A549 (cell line): ENCODE measurements around the gene HBG2. TPM values are rescaled to one million over a fixed set of nuclear protein-coding genes. Genes with fewer than 3 reads are reported as not detected.

Experiments
- ATAC-seq, 2 experiments: fragments of 200-7000 bp in 1 of 2; fragments of >200 bp in 1 of 2; cut with Nextera tagmentation in 1 of 2; cut with Tn5 transposase in 1 of 2; 3 replicates each; pipeline versions ENCODE4 v1.8.0 to v1.9.1; 2018 to 2020; ENCODE audit warnings: mild to moderate bottlenecking in 1 of 2, moderate library complexity in 1 of 2
- CTCF ChIA-PET: fragments of 300-600 bp; sonication (Branson Sonifier 250); formaldehyde crosslinking; extraction: SDS; loops from one replicate; lab custom pipeline; 2021; ENCODE audit warnings: antibody characterized with exemption, inconsistent platforms; lab: Yijun Ruan, JAX
- POLR2A ChIA-PET: fragments of 350-600 bp; formaldehyde crosslinking; extraction: SDS; loops from one replicate; lab custom pipeline; 2021; ENCODE audit warnings: antibody characterized with exemption, inconsistent platforms; lab: Yijun Ruan, JAX
- DNase-seq, 2 experiments: peaks; one replicate each; pipeline versions ENCODE4 v3.0.0 to v3.0.0-alpha.2; 2011 to 2016; ENCODE audit warnings: low read depth in 1 of 2, low spot score in 1 of 2
- FAIRE-seq: peaks from 2 replicates; lab custom pipeline; 2011; peaks lifted over from hg19 to GRCh38; lab: Jason Lieb, UNC
- H3K27ac ChIP-seq, 2 experiments: fragments of >200 bp; sonication (Bioruptor Twin); formaldehyde crosslinking; 3 replicates each; pipeline ENCODE4 v1.5.1; 2016 to 2017
- H3K4me1 ChIP-seq: fragments of >200 bp; sonication (Bioruptor Twin); formaldehyde crosslinking; 3 replicates; pipeline ENCODE4 v1.6.1; 2016
- H3K4me2 ChIP-seq: fragments of >200 bp; sonication (Bioruptor Twin); formaldehyde crosslinking; 3 replicates; pipeline ENCODE4 v1.6.1; 2016
- H3K4me3 ChIP-seq: fragments of >200 bp; sonication (Bioruptor Twin); formaldehyde crosslinking; 3 replicates; pipeline ENCODE4 v1.5.1; 2016
- H3K9me3 ChIP-seq: fragments of >200 bp; sonication (Bioruptor Twin); formaldehyde crosslinking; 3 replicates; pipeline ENCODE4 v1.6.1; 2016
- CHD2 ChIP-seq: fragments of 150-350 bp; IDR thresholded peaks from 2 replicates; pipeline ENCODE4 v1.6.1; 2014; ENCODE audit warnings: low read length; ENCODE audit not compliant: partially characterized antibody
- FOSB ChIP-seq: fragments of 250-450 bp; sonication (Bioruptor Pico); IDR thresholded peaks from 2 replicates; pipeline ENCODE4 v1.5.0; 2020; ENCODE audit warnings: mild to moderate bottlenecking, moderate library complexity
- FOSL2 ChIP-seq, 2 experiments: fragments of 450-650 bp in 1 of 2; fragments of >200 bp in 1 of 2; sonication (Bioruptor Twin) in 1 of 2; formaldehyde crosslinking; IDR thresholded peaks; 2 replicates each; pipeline versions ENCODE4 v1.5.0 to v1.6.1; 2016 to 2020; ENCODE audit warnings: mild to moderate bottlenecking in 1 of 2, moderate library complexity in 1 of 2
- HDAC2 ChIP-seq: fragments of 200-600 bp; sonication (generic); IDR thresholded peaks from 2 replicates; pipeline ENCODE4 v1.6.1; 2016
- HEYL ChIP-seq: fragments of 250-450 bp; sonication (Bioruptor Pico); IDR thresholded peaks from 2 replicates; pipeline ENCODE4 v1.8.0; 2021; ENCODE audit warnings: mild to moderate bottlenecking, moderate library complexity
- HOXB13 ChIP-seq: fragments of 250-450 bp; sonication (Bioruptor Pico); IDR thresholded peaks from 2 replicates; pipeline ENCODE4 v1.5.0; 2020; ENCODE audit warnings: low read depth, mild to moderate bottlenecking, moderate library complexity
- JUN ChIP-seq, 2 experiments: fragments of >200 bp; sonication (Bioruptor Twin); formaldehyde crosslinking; IDR thresholded peaks; 2 replicates in 1 of 2; 3 replicates in 1 of 2; pipeline ENCODE4 v1.6.1; 2016 to 2017
- KDM1A ChIP-seq: fragments of 200-600 bp; sonication (generic); IDR thresholded peaks from 2 replicates; pipeline ENCODE4 v1.6.1; 2016; ENCODE audit warnings: low read depth, mild to moderate bottlenecking
- MAZ ChIP-seq: fragments of 150-350 bp; IDR thresholded peaks from 2 replicates; pipeline ENCODE4 v1.6.1; 2014; ENCODE audit warnings: antibody characterized with exemption, low read depth, low read length, borderline replicate concordance
- NR3C1 ChIP-seq: fragments of >200 bp; sonication (Bioruptor Twin); formaldehyde crosslinking; IDR thresholded peaks from 3 replicates; pipeline ENCODE4 v1.6.1; 2017
- PHF8 ChIP-seq: fragments of 200-600 bp; sonication (generic); IDR thresholded peaks from 2 replicates; pipeline ENCODE4 v1.6.1; 2016; ENCODE audit warnings: low read depth, mild to moderate bottlenecking, antibody characterized with exemption, moderate library complexity, borderline replicate concordance
- POLR2A ChIP-seq: IDR thresholded peaks from 2 replicates; pipeline ENCODE4 v1.6.1; 2012; ENCODE audit warnings: mild to moderate bottlenecking, low read length
- RARB ChIP-seq: fragments of 250-450 bp; sonication (Bioruptor Pico); IDR thresholded peaks from 2 replicates; pipeline ENCODE4 v1.8.0; 2021; ENCODE audit warnings: mild to moderate bottlenecking, moderate library complexity
- RFX5 ChIP-seq: fragments of 450-650 bp; IDR thresholded peaks from 2 replicates; pipeline ENCODE4 v1.7.1; 2014; ENCODE audit warnings: antibody characterized with exemption, mild to moderate bottlenecking, moderate library complexity
- TFCP2L1 ChIP-seq: fragments of 250-450 bp; sonication (Bioruptor Pico); IDR thresholded peaks from 2 replicates; pipeline ENCODE4 v1.5.0; 2021; ENCODE audit warnings: mild to moderate bottlenecking
- WGBS: methylation state at CpG from one replicate; pipeline ENCODE4 v1.1.6; 2017; ENCODE audit errors: missing lambda C conversion rate; 5-methylcytosine and 5-hydroxymethylcytosine counted together
- polyA plus RNA-seq, 4 experiments: library from polyadenylated mRNA; depleted of rRNA in 3 of 4; stranded (reverse); fragments of >200 nt; fragmentation: RNase III in 1 of 4; extraction: RNeasy Plus Mini Kit Qiagen cat#74134 plus additional on column Dnase treatment in 1 of 4; gene quantifications; 2 replicates in 3 of 4; 3 replicates in 1 of 4; pipeline ENCODE4 v1.2.3, GENCODE V29; 2011 to 2017
- TF ChIP-seq, protein P1 (sequence below): fragments of >200 bp; sonication (Bioruptor Twin); formaldehyde crosslinking; IDR thresholded peaks from 2 replicates; pipeline ENCODE4 v1.6.1; 2016
- TF ChIP-seq, protein P2 (sequence below): fragments of >200 bp; sonication (Bioruptor Twin); formaldehyde crosslinking; IDR thresholded peaks from 3 replicates; pipeline ENCODE4 v1.5.1; 2016
- TF ChIP-seq, protein P3 (sequence below): fragments of >200 bp; sonication (Bioruptor Twin); formaldehyde crosslinking; IDR thresholded peaks from 3 replicates; pipeline ENCODE4 v1.6.1; 2016
- TF ChIP-seq, protein P4 (sequence below): IDR thresholded peaks from 2 replicates; pipeline ENCODE4 v1.6.1; 2012

Gene HBG2
- polyA plus RNA-seq, 2 of the 4 experiments (the other 2 are of a cell fraction), result not detected

DNA sequence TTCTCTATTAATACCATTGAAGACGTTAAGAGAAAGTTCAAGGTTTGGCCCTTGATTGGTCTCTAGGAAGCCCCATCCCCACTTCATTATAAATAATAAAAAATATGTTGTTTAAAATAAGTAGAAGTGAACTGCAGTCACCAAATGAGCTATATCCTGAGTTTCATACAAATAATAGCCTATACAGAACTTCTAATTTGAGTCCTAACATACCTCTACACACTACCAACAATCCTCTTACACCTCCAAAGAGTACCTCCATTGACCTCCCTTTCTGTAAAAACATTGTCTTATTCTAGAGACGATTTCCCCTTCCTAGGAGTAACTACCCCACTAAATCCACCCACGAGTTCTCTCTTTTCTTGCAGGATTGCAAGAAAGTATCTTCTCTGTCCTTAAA lies 13.1 kb downstream of the HBG2 start:
- no peak overlapping the region for H3K4me3 ChIP-seq
- no peak overlapping the region for H3K4me2 ChIP-seq
- DNase-seq, result no peak
- no peaks in the 10 kb centered on the region for H3K9me3 ChIP-seq
- ChIA-PET POLR2A (no interaction called here), CTCF (interaction anchor here (1.0 to 1.5 kb wide), 2 partner anchors 9 to 39 kb away, joined by 3 to 4 read pairs; no protein-coding TSS in a partner anchor)
- no peak for FAIRE-seq
- no peaks in the 10 kb centered on the region for H3K4me1 ChIP-seq
- no peak for ATAC-seq
- WGBS, result 11% methylated on average over 3 of the region's 3 CpGs
- no peak overlapping the region for H3K27ac ChIP-seq
- no peak for TF ChIP-seq HEYL (CRISPR knock-in tag)
- TF ChIP-seq, protein P1, sequence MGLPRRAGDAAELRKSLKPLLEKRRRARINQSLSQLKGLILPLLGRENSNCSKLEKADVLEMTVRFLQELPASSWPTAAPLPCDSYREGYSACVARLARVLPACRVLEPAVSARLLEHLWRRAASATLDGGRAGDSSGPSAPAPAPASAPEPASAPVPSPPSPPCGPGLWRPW, result no peak
- TF ChIP-seq MAZ, result no peak

DNA sequence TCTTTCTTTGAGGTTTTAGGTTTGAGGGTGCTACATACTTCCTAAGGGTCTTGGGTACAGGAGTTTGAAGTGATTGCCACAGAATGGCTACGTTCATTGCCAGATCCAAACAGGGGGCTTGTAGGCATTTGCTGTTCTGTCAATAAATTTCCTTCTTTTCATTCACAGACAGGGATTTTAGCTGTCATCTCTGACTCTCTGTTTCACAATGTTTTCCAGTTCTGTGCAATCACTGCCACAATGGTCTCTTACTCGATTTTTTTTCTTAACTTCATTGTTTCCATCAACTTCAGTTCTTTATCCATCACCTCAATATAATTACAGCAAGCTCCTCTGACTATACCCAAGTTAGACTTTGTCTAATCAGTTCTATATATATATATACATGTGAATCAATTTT lies 14.1 kb downstream of the HBG2 start:
- H3K27ac ChIP-seq, result no peak overlapping the region
- POLR2A ChIA-PET, result no interaction called here
- CTCF ChIA-PET, result interaction anchor here (1.5 kb wide), 1 partner anchor 40 kb away, joined by 4 read pairs; no protein-coding TSS in a partner anchor
- no peak overlapping the region for H3K4me3 ChIP-seq
- no peak for FAIRE-seq
- no peaks in the 10 kb centered on the region for H3K9me3 ChIP-seq
- 5% methylated on average over 2 of the region's 2 CpGs for WGBS
- H3K4me2 ChIP-seq, result no peak overlapping the region
- no peaks in the 10 kb centered on the region for H3K4me1 ChIP-seq
- ATAC-seq, result no peak
- no peak for DNase-seq
- TF ChIP-seq, protein P2, sequence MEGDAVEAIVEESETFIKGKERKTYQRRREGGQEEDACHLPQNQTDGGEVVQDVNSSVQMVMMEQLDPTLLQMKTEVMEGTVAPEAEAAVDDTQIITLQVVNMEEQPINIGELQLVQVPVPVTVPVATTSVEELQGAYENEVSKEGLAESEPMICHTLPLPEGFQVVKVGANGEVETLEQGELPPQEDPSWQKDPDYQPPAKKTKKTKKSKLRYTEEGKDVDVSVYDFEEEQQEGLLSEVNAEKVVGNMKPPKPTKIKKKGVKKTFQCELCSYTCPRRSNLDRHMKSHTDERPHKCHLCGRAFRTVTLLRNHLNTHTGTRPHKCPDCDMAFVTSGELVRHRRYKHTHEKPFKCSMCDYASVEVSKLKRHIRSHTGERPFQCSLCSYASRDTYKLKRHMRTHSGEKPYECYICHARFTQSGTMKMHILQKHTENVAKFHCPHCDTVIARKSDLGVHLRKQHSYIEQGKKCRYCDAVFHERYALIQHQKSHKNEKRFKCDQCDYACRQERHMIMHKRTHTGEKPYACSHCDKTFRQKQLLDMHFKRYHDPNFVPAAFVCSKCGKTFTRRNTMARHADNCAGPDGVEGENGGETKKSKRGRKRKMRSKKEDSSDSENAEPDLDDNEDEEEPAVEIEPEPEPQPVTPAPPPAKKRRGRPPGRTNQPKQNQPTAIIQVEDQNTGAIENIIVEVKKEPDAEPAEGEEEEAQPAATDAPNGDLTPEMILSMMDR, result no peak
- TF ChIP-seq MAZ (no peak), POLR2A (no peak), JUN (IDR thresholded peaks at IDR 0.05) (no peak), HOXB13 (CRISPR knock-in tag) (no peak), FOSL2 (IDR thresholded peaks at IDR 0.05) (no peak), FOSL2 (CRISPR knock-in tag; IDR thresholded peaks at IDR 0.05) (no peak)
- TF ChIP-seq, protein P3, sequence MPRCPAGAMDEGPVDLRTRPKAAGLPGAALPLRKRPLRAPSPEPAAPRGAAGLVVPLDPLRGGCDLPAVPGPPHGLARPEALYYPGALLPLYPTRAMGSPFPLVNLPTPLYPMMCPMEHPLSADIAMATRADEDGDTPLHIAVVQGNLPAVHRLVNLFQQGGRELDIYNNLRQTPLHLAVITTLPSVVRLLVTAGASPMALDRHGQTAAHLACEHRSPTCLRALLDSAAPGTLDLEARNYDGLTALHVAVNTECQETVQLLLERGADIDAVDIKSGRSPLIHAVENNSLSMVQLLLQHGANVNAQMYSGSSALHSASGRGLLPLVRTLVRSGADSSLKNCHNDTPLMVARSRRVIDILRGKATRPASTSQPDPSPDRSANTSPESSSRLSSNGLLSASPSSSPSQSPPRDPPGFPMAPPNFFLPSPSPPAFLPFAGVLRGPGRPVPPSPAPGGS, result no peak
- TF ChIP-seq, all 56 proteins: peak for 0

DNA sequence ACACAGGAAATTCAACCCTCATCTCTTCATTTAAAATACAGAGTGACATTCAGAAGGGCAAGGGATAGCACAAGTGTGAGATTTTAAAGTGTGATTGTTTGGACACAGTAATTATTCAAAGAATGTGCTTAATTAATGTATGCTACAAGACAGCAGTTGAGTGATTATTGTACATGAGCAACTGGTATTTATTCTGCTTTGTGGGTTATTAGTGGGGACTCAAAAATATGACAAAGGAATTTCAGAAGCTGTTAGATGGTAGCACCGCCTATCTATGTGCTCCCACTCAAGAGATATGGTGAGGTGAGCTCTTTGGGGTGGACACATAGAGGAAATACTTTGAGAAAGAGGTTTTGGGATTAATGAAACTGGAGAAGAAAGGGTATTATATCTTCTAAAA lies 14.5 kb downstream of the HBG2 start:
- no peaks in the 10 kb centered on the region for H3K9me3 ChIP-seq
- no peak overlapping the region for H3K4me2 ChIP-seq
- FAIRE-seq (no peak), ATAC-seq (no peak), DNase-seq (no peak)
- H3K4me1 ChIP-seq, result no peaks in the 10 kb centered on the region
- no peak overlapping the region for H3K4me3 ChIP-seq
- ChIA-PET POLR2A (no interaction called here), CTCF (no interaction called here)
- H3K27ac ChIP-seq, result no peak overlapping the region
- 19% methylated on average over 1 of the region's 1 CpG for WGBS
- no peak for TF ChIP-seq FOSB (CRISPR knock-in tag)
- TF ChIP-seq JUN (IDR thresholded peaks at IDR 0.05), result no peak
- TF ChIP-seq KDM1A, result no peak
- no peak for TF ChIP-seq FOSL2 (IDR thresholded peaks at IDR 0.05)
- TF ChIP-seq FOSL2 (CRISPR knock-in tag; IDR thresholded peaks at IDR 0.05), result no peak
- TF ChIP-seq RARB, result no peak
- TF ChIP-seq, protein P4, sequence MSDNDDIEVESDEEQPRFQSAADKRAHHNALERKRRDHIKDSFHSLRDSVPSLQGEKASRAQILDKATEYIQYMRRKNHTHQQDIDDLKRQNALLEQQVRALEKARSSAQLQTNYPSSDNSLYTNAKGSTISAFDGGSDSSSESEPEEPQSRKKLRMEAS, result no peak
- TF ChIP-seq PHF8, result no peak
- TF ChIP-seq CHD2, result no peak
- no peak for TF ChIP-seq NR3C1
- TF ChIP-seq TFCP2L1 (CRISPR knock-in tag), result no peak
- TF ChIP-seq MAZ, result no peak
- TF ChIP-seq HDAC2, result no peak
- TF ChIP-seq RFX5, result no peak
